Parathyroid adenoma (tissue), 2 donors: Measurements from ENCODE around the gene PLA2G5.

Experiments used
- H2AFZ ChIP-seq: fragments of 300-600 bp; sonication (generic); one replicate; pipeline ENCODE4 v1.7.0; 2017; ENCODE audit warnings: antibody characterized with exemption, mild to moderate bottlenecking
- H3K27ac ChIP-seq: fragments of 300-600 bp; sonication (generic); one replicate; pipeline ENCODE4 v1.7.0; 2017
- H3K27me3 ChIP-seq: fragments of 300-600 bp; sonication (generic); one replicate; pipeline ENCODE4 v1.7.0; 2017; ENCODE audit warnings: low read length; ENCODE audit not compliant: control insufficient read depth, insufficient read depth
- H3K36me3 ChIP-seq: fragments of 300-600 bp; sonication (generic); one replicate; pipeline ENCODE4 v1.7.0; 2017; ENCODE audit warnings: low read length; ENCODE audit not compliant: control insufficient read depth, insufficient read depth
- H3K4me1 ChIP-seq: fragments of 300-600 bp; sonication (generic); one replicate; pipeline ENCODE4 v1.7.0; 2017; ENCODE audit warnings: control low read depth
- H3K4me2 ChIP-seq: fragments of 300-600 bp; sonication (generic); one replicate; pipeline ENCODE4 v1.7.0; 2017; ENCODE audit warnings: low read length
- H3K4me3 ChIP-seq: fragments of 300-600 bp; sonication (generic); one replicate; pipeline ENCODE4 v1.7.0; 2017; ENCODE audit warnings: low read depth, low read length
- H3K79me2 ChIP-seq: fragments of 300-600 bp; sonication (generic); one replicate; pipeline ENCODE4 v1.7.0; 2017; ENCODE audit warnings: control low read depth
- H3K9ac ChIP-seq: fragments of 300-600 bp; sonication (generic); one replicate; pipeline ENCODE4 v1.7.0; 2017; ENCODE audit warnings: mild to moderate bottlenecking
- H3K9me3 ChIP-seq: fragments of 300-600 bp; sonication (generic); one replicate; pipeline ENCODE4 v1.7.0; 2017; ENCODE audit warnings: low read length; ENCODE audit not compliant: control insufficient read depth
- CTCF ChIP-seq: fragments of 300-600 bp; sonication (generic); IDR thresholded peaks from one replicate; pipeline ENCODE4 v1.7.0; 2017; ENCODE audit warnings: antibody characterized with exemption, mild to moderate bottlenecking
- donor health status: primary hyperparathyroidism.

PLA2G5 gene

GRCh38 chr1:20090119-20090518 lies 20.1 kb downstream of the PLA2G5 start:
- H3K9me3 ChIP-seq, result no peaks in the 10 kb centered on the region
- H2AFZ ChIP-seq, result no peak overlapping the region
- H3K79me2 ChIP-seq, result no peaks in the 10 kb centered on the region
- no peak for TF ChIP-seq CTCF
- H3K36me3 ChIP-seq, result no peaks in the 10 kb centered on the region
- no peaks in the 10 kb centered on the region for H3K4me1 ChIP-seq
- no peaks in the 10 kb centered on the region for H3K27me3 ChIP-seq
- H3K27ac ChIP-seq, result no peak overlapping the region
- H3K9ac ChIP-seq, result no peak overlapping the region
- H3K4me3 ChIP-seq, result no peak overlapping the region
- H3K4me2 ChIP-seq, result no peak overlapping the region

GRCh38 chr1:20090641-20091040 lies 20.6 kb downstream of the PLA2G5 start:
- Histone ChIP-seq H2AFZ (no peak overlapping the region), H3K27me3 (no peaks in the 10 kb centered on the region), H3K9ac (no peak overlapping the region), H3K9me3 (no peaks in the 10 kb centered on the region), H3K4me2 (no peak overlapping the region), H3K4me3 (no peak overlapping the region), H3K27ac (no peak overlapping the region), H3K36me3 (no peaks in the 10 kb centered on the region), H3K79me2 (no peaks in the 10 kb centered on the region), H3K4me1 (no peaks in the 10 kb centered on the region)
- TF ChIP-seq CTCF, result no peak

- Histone ChIP-seq H3K4me2 (no peak overlapping the region), H3K36me3 (no peaks in the 10 kb centered on the region), H3K9ac (no peak overlapping the region), H3K79me2 (no peaks in the 10 kb centered on the region), H3K9me3 (no peaks in the 10 kb centered on the region), H3K27ac (no peak overlapping the region), H3K4me1 (no peaks in the 10 kb centered on the region), H2AFZ (no peak overlapping the region), H3K4me3 (no peak overlapping the region), H3K27me3 (no peaks in the 10 kb centered on the region)
- TF ChIP-seq CTCF, result no peak
Observed at GRCh38 chr1:20093303-20093702, 23.3 kb downstream of the PLA2G5 start.

GRCh38 chr1:20093940-20094391 lies 24.0 kb downstream of the PLA2G5 start:
- Histone ChIP-seq H3K9ac (no peak overlapping the region), H3K4me2 (no peak overlapping the region), H3K79me2 (no peaks in the 10 kb centered on the region), H3K4me1 (no peaks in the 10 kb centered on the region), H3K36me3 (no peaks in the 10 kb centered on the region), H3K27me3 (no peaks in the 10 kb centered on the region), H3K27ac (no peak overlapping the region), H3K9me3 (no peaks in the 10 kb centered on the region), H3K4me3 (no peak overlapping the region), H2AFZ (no peak overlapping the region)
- no peak for TF ChIP-seq CTCF

GRCh38 chr1:20095564-20096434 lies 25.8 kb downstream of the PLA2G5 start:
- no peaks in the 10 kb centered on the region for H3K79me2 ChIP-seq
- no peaks in the 10 kb centered on the region for H3K9me3 ChIP-seq
- no peak overlapping the region for H3K9ac ChIP-seq
- H3K27me3 ChIP-seq, result no peaks in the 10 kb centered on the region
- no peak overlapping the region for H2AFZ ChIP-seq
- no peak for TF ChIP-seq CTCF
- H3K4me3 ChIP-seq, result no peak overlapping the region
- H3K36me3 ChIP-seq, result no peaks in the 10 kb centered on the region
- H3K4me1 ChIP-seq, result no peaks in the 10 kb centered on the region
- H3K4me2 ChIP-seq, result no peak overlapping the region
- no peak overlapping the region for H3K27ac ChIP-seq
